K562 (cell line): ENCODE data around the gene CENPE.

Source experiments
- CBX5 ChIP-seq: IDR thresholded peaks from 2 replicates; pipeline ENCODE4 v1.6.1; 2014; ENCODE audit warnings: low read depth, borderline replicate concordance
- GATAD2B ChIP-seq: fragments of 450-650 bp; IDR thresholded peaks from 2 replicates; pipeline ENCODE4 v1.6.1; 2017; ENCODE audit warnings: mild to moderate bottlenecking, borderline replicate concordance
- KLF16 ChIP-seq: IDR thresholded peaks from 2 replicates; pipeline ENCODE4 v1.6.1; 2016; ENCODE audit warnings: antibody characterized with exemption
- LARP7 ChIP-seq: fragments of 450-650 bp; IDR thresholded peaks from 2 replicates; pipeline ENCODE4 v1.6.1; 2016
- MXI1 ChIP-seq: IDR thresholded peaks from 2 replicates; pipeline ENCODE4 v1.6.1; 2011; ENCODE audit warnings: low read depth, mild to moderate bottlenecking, improper control_type of control experiment, low read length
- SREBF2 ChIP-seq: sonication (generic); formaldehyde crosslinking; IDR thresholded peaks from 2 replicates; pipeline ENCODE4 v1.4.0; 2020; ENCODE audit warnings: mild to moderate bottlenecking, missing genetic modification reagents
- ZNF561 ChIP-seq: fragments of 450-650 bp; formaldehyde crosslinking; conservative IDR thresholded peaks from 2 replicates; pipeline ENCODE4 v1.4.0; 2020; ENCODE audit warnings: mild to moderate bottlenecking, moderate library complexity
- TF ChIP-seq, protein P1 (sequence below): sonication (generic); formaldehyde crosslinking; IDR thresholded peaks from 2 replicates; pipeline ENCODE4 v1.8.1; 2023; ENCODE audit warnings: mild to moderate bottlenecking, missing genetic modification reagents
- TF ChIP-seq, protein P2 (sequence below): sonication (generic); formaldehyde crosslinking; IDR thresholded peaks from 2 replicates; pipeline ENCODE4 v1.8.0; 2023; ENCODE audit warnings: mild to moderate bottlenecking, missing genetic modification reagents

DNA sequence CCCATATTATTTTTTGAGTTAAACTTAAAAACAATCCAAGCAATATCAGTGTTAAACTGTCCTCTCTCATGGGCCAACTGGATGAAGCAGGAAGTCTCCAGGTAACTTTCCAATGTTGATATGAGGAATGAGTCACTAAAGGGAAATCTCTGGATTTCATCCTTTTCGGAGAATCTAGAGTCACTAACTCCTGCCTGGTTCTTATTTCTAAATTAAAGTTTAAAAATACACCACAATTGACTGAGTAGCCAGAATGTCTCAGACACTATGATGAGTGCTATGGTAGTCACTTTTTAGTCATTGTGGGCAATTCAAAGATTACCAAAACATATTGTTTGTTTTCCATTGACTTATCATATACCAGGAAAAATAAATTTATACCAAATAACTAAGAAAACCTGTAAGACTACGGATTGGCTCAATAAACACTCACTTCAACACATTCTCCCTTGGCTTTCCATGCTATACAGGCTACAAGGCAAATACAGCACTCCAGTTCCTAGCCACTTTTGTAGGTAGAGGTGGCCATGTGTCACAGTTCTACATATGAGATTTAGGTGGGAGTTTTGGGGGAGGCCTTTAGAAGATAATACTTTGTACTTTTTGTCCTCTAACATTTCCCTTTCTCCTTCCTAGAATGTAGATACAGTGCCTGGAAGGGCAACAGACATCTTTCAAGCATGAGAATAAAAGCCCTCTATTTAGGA is 130.1 kb downstream of the CENPE start:
- TF ChIP-seq SREBF2 (CRISPR knock-in tag) (no peak), MXI1 (no peak), CBX5 (no peak), LARP7 (no peak), KLF16 (no peak), ZNF561 (no peak), GATAD2B (no peak)
- TF ChIP-seq, protein P1, sequence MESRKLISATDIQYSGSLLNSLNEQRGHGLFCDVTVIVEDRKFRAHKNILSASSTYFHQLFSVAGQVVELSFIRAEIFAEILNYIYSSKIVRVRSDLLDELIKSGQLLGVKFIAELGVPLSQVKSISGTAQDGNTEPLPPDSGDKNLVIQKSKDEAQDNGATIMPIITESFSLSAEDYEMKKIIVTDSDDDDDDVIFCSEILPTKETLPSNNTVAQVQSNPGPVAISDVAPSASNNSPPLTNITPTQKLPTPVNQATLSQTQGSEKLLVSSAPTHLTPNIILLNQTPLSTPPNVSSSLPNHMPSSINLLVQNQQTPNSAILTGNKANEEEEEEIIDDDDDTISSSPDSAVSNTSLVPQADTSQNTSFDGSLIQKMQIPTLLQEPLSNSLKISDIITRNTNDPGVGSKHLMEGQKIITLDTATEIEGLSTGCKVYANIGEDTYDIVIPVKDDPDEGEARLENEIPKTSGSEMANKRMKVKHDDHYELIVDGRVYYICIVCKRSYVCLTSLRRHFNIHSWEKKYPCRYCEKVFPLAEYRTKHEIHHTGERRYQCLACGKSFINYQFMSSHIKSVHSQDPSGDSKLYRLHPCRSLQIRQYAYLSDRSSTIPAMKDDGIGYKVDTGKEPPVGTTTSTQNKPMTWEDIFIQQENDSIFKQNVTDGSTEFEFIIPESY = no peak
- TF ChIP-seq, protein P2, sequence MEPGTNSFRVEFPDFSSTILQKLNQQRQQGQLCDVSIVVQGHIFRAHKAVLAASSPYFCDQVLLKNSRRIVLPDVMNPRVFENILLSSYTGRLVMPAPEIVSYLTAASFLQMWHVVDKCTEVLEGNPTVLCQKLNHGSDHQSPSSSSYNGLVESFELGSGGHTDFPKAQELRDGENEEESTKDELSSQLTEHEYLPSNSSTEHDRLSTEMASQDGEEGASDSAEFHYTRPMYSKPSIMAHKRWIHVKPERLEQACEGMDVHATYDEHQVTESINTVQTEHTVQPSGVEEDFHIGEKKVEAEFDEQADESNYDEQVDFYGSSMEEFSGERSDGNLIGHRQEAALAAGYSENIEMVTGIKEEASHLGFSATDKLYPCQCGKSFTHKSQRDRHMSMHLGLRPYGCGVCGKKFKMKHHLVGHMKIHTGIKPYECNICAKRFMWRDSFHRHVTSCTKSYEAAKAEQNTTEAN = no peak
